Left ventricle myocardium superior (tissue), 1 donor: ENCODE measurements around the gene CAMSAP2. TPM values are rescaled to one million over a fixed set of nuclear protein-coding genes. Genes with fewer than 3 reads are reported as not detected.

Source experiments
- ATAC-seq: fragments of 200-7000 bp; cut with Tn5 transposase; one replicate; pipeline ENCODE4 v1.9.1; 2020; ENCODE audit warnings: mild to moderate bottlenecking, moderate library complexity
- DNase-seq: peaks from one replicate; pipeline ENCODE4 v3.0.0-alpha.2; 2020
- intact Hi-C: fragments of 100-400 bp; cut with micrococcal nuclease; formaldehyde crosslinking; loops from one replicate; pipeline ENCODE4 v1.11.0; 2022
- total RNA-seq: library from RNA; stranded (reverse); fragmentation: NEBNext Ultra II Directional; extraction: Animal tissue kit (Norgen Biotek cat#: 25700); gene quantifications from one replicate; pipeline ENCODE4 v1.2.1, GENCODE V29; 2021
- donor health status: DM: no; HTN: yes; CAD: no; lungs with severe emphysema.

CAMSAP2 gene
- total RNA-seq, 1 donor from 2014 or later: 42.1 TPM

DNA sequence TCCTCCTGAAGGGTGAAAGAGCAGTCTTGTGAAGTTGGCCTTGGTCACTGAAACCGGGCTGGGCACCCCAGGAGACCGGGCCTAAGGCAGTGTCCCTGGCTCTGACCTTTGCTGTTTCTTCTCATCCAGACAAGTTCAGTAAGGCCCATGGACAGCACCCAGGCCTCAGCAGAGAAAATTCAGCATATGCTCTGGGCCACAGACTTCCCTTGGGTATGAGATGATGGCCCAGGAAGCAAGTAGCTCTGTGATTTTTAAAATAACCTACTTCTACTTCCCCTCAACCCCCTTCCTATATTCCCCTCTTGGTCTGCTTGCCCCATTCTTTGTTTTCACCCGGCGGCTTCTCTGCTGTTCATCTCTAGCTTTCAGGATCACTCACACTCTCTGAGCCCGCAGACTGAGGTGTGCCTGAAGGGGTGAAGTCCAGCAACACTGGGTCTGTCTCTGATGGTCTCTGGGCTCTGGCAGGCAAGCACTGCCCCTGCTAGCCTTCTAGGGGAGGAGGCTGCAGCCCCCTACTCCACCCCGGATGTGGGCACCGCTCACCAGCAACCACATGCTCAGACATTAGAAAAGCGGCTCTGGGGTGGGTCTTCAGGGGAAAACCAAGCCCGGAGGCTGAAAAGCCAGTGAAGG lies 131.2 kb downstream of the CAMSAP2 start:
- intact Hi-C loops: no loop called here
- DNase-seq: no peak
- ATAC-seq: no peak

DNA sequence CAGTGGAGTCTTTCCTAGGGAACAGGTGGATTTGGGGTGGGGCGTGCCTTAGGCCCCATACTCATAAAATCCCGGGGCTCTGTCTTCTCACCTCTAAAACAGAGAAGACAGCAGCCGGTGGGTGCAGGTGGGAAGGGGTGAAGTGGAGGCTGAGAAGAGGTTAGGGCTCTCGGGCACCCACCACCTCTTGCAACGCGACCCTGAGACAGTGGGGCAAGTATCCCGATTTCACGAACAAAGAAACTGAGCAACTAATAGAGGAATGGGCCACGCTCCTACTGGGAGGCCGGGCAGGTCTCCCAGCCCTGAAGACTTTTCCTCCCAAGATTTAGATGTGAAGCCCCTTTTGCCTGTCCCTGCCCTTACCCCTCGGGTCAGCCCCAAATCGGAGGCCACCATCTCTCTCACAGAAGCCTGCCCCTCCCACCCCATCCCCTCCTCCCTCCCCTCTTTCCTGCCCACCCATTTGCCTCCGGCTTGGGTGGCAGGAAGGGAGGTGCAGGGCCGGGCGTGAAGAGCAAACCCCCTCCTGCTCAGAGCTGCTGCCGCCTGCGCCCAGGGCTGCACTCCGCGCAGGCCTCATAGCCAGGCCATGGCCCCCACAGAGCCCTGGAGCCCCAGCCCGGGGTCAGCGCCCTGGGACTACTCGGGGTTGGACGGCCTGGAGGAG lies 133.9 kb downstream of the CAMSAP2 start, which contains the start of gene GPR25:
Gene GPR25, plus strand, starts transcription at position 536 of the 670 bp plus-strand sequence. Its CDS starts 57 bp downstream, at position 593.
- intact Hi-C loops: no loop called here
- DNase-seq: no peak
- ATAC-seq: no peak

DNA sequence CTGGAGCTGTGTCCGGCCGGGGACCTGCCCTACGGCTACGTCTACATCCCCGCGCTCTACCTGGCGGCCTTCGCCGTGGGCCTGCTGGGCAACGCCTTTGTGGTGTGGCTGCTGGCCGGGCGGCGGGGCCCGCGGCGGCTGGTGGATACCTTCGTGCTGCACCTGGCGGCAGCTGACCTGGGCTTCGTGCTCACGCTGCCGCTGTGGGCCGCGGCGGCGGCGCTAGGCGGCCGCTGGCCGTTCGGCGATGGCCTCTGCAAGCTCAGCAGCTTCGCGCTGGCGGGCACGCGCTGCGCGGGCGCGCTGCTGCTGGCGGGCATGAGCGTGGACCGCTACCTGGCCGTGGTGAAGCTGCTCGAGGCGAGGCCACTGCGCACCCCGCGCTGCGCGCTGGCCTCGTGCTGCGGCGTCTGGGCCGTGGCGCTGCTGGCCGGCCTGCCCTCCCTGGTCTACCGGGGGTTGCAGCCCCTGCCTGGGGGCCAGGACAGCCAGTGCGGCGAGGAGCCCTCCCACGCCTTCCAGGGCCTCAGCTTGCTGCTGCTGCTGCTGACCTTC lies 134.5 kb downstream of the CAMSAP2 start:
- intact Hi-C loops: no loop called here
- DNase-seq (no peak), ATAC-seq (peak; percentile 22)

DNA sequence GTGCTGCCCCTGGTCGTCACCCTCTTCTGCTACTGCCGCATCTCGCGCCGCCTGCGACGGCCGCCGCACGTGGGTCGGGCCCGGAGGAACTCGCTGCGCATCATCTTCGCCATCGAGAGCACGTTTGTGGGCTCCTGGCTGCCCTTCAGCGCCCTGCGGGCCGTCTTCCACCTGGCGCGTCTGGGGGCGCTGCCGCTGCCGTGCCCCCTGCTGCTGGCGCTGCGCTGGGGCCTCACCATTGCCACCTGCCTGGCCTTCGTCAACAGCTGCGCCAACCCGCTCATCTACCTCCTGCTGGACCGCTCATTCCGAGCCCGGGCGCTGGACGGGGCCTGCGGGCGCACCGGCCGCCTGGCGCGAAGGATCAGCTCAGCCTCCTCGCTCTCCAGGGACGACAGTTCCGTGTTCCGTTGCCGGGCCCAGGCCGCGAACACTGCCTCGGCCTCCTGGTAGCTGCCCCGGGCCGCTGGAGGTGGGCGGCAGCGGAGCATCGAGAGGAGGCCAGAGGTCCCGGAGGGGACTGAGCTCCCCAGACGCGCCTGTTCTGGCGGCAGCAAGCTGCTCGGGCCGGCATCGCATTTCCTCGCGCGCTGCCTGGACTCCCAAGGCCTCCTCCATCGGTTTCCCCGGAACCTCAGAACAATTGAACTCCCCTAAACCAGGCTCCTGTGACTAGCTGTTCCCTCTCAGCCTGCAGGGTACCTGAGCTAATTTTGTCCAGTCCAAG lies 135.1 kb downstream of the CAMSAP2 start:
- intact Hi-C loops: no loop called here
- ATAC-seq: no peak
- DNase-seq: no peak

DNA sequence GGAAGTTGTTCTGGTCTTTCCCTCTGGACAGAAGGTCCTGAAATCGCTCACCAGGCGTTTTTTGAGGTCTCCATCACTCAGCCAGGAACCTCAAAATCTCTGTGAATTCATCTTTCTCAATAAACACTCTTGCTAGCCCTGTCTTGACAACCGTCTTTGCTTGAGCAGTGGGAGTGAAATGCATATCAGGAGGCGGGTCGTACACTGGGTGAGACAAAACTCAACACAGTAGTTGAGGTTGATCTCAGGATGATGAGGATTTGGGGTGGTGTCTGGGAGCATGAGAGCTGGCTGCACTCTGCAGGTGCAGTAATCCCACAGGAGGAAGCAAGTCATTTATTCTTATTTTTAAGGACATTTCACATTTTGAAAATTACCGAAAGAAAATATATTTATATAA lies 136.0 kb downstream of the CAMSAP2 start:
- ATAC-seq: no peak
- DNase-seq: no peak
- intact Hi-C loops: no loop called here

DNA sequence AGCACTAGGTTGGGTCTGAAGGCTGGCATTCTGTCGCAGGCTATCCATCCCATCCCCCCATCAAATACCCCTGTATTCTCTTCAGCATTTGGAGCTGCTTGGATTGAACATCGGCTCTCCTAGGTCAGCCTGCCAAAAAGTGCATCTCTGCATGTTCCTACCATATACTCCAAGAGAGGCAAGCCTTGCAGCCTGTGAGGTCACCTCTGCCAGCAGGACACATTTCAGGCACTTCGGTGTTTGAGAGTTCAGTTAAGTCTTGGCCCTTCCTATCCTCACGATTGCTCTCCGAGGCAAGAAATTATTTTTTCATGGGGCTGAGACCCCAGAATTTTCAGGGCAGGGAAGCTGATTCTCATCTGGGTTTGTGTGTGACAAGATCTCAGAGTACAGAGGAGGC lies 136.7 kb downstream of the CAMSAP2 start:
- ATAC-seq (no peak), DNase-seq (no peak)
- intact Hi-C loops: no loop called here

DNA sequence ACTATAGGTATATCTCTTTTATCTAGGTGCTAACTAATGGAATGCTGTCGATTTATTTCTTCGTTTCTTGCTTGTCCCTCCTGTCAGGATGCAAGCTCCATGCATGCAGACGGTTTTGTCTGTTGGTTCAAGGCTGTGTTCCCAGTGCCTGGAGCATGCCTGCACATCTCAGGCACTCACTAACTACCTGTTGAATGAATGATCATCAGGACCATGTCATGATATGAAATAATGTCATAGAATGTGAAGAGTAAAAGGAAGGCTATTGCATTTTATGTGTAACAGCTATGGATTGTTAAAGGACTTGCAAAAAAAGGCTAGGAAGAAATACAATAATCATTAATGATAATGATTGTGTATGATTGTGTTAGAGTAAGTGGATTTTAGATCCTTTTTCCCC lies 138.3 kb downstream of the CAMSAP2 start:
- DNase-seq (no peak), ATAC-seq (no peak)
- intact Hi-C loops: no loop called here

DNA sequence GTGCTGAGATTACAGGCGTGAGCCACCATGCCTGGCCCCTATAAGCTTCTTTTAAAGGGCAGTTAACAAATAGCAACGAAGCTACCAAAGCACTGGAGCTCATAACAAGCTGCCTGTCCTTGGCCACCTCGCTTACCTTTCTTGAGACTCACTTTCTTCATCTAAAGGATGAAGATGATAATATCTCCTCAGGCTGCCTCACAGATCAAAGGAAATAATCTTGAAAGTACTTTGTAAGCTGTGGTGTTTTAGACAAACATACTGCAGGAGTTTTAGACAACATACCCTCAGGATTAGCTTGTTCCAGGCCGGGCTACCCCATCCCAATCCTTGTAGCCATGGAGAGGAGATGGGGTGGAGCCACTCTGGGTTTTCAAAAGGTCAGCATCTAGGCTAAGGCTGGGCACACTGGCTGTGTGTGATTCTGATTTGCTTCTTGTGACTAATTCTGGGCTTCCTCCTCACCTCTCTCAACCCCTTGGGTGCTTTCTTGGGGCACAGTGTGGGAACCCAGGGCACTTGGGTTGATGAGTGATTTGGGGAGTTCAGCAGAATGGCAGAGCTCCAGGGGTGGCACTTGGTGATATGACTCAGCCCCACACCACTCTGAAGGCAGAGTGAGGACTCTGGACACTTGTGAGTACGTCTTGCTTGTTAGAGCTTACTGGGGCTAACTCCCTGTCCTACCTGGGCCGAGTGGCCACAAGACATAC lies 139.3 kb downstream of the CAMSAP2 start:
- ATAC-seq (no peak), DNase-seq (no peak)
- intact Hi-C loops: no loop called here

DNA sequence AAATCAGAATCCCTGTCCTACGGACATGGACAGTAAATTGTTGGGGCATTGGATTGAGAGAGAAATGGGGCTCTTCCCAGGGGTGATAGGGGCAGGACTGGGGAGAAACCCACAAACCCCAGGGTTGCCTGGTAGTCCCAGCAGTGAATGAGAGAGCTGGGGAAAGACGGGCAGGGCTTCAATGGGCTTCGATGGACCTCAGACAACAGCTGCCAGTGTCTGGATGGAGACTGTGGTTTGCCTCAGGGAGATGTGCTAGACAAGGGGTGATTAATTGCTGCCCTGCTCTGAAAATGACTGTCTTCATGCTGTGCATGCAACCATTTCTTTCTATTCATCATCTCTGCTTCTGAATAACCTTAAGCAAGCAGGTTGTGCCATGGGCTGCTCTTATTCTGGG lies 141.5 kb downstream of the CAMSAP2 start:
- ATAC-seq (no peak), DNase-seq (no peak)
- intact Hi-C loops: no loop called here

DNA sequence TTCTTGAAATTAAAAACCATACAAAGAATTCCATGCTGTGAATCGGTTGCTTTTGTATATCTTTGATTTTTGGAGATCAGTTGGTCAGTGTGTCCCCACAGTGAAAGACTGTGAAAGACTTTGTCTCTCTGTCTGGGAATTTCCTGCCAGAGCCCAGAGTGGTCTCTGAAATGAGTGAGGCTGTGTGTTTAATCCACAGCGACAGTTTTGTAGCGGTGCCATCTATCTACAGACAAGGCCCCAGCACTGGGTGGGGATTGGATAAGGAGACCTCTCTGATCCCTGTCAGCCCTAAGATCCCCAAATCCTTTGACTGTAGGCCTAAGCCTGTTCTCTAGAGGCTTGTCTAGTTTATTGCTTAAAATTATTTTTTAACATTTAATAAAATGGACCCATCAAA lies 144.4 kb downstream of the CAMSAP2 start:
- DNase-seq: no peak
- intact Hi-C loops: no loop called here
- no peak for ATAC-seq

DNA sequence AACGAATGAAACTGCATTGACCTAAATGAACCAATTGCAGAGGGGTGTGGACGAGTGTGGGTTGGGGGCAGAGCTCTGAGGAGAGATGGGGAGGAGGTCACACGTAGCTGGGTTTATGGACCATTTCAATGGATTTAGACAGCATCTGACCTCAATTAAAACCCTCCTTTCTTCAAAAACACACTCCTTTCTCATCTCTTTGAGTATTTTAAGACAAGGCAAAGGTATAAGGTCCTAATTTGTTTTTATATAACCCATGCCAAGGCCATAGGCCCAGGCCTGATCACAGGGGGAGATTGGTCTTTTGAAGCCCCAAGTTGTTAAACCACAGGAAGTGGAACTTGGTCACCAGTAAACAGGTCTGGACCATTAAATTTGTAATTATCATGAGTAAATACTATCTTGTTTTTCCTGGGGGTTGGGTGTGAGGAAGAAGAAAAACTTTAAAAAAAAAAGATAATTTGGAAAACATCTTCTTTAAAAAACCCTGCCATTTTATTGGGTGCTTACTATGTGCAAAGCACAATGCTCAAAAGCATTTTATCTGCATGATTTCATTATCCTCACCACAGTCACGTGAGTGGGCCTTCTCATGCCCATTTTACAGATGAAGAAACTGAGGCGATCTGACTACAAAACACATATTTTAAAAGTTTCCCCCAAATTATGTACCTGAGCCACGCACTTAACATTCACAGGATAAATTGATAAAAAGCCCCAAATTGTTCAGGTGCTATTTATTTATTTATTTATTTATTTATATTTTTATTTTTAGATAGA lies 147.1 kb downstream of the CAMSAP2 start:
- ATAC-seq: no peak
- intact Hi-C loops: no loop called here

DNA sequence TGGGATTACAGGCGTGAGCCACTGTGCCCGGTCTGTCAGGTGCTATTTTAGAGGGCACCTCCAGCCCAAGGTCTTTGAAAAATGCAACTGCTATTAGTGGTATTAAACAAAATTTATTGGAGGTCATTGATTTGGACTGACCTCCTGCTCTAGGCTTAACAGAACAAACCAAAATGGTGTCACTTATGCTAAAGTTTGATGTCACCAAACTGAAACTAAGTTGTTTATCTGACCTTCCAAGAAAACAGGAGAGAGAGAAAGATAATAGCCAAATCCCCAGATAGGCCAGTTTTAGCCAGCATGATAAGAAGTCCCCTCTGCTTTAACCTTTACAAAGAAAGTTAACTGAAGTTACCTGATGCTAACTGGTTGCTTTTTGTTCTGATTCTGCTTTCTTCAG lies 147.9 kb downstream of the CAMSAP2 start:
- ATAC-seq (no peak), DNase-seq (no peak)
- intact Hi-C loops: no loop called here

More for the DNA sequence above, 147.1 kb downstream of the CAMSAP2 start:
- DNase-seq: no peak

DNA sequence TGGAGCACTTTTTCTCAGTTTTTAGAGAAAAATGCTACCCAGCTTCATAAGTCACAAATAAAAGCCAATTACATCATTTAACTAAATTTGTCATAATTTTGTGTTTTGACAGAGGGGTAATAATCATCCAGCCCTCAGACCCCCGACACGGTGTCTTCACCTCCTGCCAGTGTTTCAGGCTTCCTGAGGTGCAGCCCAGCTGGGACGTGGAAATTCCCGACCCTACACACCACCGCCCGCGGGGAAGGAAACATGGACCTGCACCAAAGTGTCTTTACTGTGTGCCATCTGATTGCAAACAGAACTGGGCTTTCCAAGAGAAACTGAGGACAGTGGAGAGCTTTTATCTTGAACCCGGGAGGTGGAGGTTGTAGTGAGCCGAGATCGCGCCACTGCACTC lies 148.3 kb downstream of the CAMSAP2 start:
- DNase-seq: no peak
- no peak for ATAC-seq
- intact Hi-C loops: no loop called here

DNA sequence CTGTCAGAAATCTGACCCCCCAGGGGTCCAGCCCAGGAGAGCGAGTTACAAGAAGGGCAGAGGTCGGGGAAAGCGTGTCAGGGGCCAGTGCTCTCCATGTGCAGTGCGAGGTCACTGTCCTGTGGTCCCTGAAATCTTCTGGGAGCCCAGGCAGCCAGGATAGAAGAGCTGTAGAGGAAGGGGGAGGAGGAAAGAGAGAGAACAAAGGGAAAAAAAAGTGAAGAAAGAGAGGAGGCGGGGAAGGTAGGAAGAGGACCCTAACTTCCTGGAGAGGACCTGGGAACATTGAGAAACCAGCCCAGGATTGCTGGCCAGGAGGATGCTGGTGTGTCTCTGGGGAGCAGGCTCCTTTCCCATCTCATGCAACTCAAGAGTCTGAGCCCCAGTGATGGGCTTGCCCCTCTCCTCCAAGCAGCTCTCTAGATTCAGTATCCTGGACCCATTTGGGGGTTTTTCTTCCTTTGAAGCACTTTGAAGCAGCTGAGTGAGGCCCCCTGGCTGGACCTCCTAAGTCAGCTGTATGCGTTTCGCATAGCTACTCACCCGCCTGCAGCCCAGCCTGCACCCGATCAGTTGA lies 149.2 kb downstream of the CAMSAP2 start:
- intact Hi-C loops: no loop called here
- ATAC-seq (no peak), DNase-seq (no peak)

DNA sequence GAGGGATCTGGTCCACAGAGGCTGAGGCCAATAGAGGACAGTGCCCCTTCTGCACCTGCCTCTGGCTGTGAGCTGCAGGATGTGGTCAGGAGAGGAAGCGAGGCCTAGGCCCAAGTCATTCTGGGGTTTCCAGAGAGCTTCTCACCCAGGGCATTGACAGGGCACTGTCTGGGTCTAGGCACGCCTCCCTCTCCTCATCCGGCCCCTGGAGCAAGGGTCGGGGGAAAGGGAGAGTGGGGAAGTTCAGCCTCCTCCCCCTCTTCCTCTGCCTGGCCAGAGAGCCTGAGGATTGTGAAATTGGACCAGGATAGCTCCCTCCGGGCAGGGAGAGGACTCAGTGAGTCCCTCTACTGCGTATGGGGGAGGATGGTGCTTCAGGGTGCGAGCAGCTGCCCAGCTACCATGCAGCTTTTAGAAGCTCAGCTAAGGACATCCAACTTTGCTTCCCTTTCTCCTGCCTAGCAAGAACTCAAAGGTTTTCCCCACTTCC lies 149.7 kb downstream of the CAMSAP2 start:
- DNase-seq: no peak
- ATAC-seq: peak; percentile 24
- intact Hi-C loops: no loop called here

DNA sequence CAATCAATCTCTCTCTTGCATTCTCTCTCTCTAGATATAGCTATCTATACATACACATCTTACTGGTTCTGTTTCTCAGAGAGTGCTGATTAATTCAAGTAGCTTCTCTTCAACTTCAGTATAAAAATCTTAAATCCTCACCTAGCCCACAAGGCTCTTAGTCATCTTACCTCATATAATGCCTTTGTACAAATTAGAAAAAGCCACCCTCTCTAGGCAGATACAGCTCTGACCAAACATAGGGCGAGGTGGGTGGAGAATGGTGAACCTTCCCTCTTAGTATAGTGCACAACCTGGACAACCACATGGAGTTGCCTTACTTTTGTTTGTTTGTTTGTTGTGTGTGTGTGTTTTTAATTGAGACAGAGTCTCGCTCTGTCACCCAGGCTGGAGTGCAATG lies 150.9 kb downstream of the CAMSAP2 start:
- intact Hi-C loops: no loop called here
- DNase-seq: no peak
- no peak for ATAC-seq

DNA sequence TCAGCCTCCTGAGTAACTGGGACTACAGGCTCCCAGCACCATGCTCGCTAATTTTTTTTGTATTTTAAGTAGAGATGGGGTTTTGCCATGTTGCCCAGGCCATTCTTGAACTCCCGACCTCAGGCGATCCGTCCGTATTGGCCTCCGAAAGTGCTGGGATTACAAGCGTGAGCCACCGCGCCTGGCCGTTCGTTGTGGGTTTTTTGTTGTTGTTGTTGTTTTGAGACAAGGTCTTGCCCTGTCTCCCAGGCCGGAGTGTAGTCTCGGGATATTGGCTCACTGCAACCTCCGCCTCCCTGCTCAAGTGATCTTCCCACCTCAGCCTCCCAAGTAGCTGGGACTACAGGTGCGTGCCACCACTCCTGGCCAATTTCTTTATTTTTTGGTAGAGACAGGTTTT lies 151.3 kb downstream of the CAMSAP2 start:
- ATAC-seq (no peak), DNase-seq (no peak)
- intact Hi-C loops: no loop called here
